Calu3 (cell line): ENCODE data around the gene SPINK14. TPM values are rescaled to one million over a fixed set of nuclear protein-coding genes. Genes with fewer than 3 reads are reported as not detected.

ENCODE experiments used
- Bru-seq: library from RNA; stranded (reverse); fragments of 400-500 nt; gene quantifications from one replicate; lab custom pipeline; 2021; lab: Mats Ljungman, UMichigan
- BruChase-seq, 2 experiments: library from RNA; stranded (reverse); fragments of 400-500 nt; gene quantifications; one replicate each; lab custom pipeline; 2021; lab: Mats Ljungman, UMichigan
- BruUV-seq: library from RNA; stranded (reverse); fragments of 400-500 nt; replicated peaks from 2 replicates; lab custom pipeline; 2021; lab: Mats Ljungman, UMichigan
- CTCF ChIA-PET: fragments of 300-600 bp; sonication (Branson Sonifier 250); formaldehyde crosslinking; loops from one replicate; lab custom pipeline; 2022; ENCODE audit warnings: antibody characterized with exemption; lab: Charles Lee
- DNase-seq: peaks from one replicate; pipeline ENCODE4 v3.0.0; 2022
- H3K27ac Mint-ChIP-seq: one replicate; pipeline ENCODE4 v1.8.0; 2022; ENCODE audit warnings: mixed read lengths; ENCODE audit not compliant: unreplicated experiment
- H3K27me3 Mint-ChIP-seq: one replicate; pipeline ENCODE4 v1.8.0; 2022; ENCODE audit warnings: mixed read lengths; ENCODE audit not compliant: unreplicated experiment
- H3K36me3 Mint-ChIP-seq: one replicate; pipeline ENCODE4 v1.8.0; 2022; ENCODE audit warnings: mild to moderate bottlenecking, moderate library complexity, mixed read lengths; ENCODE audit not compliant: insufficient read depth, unreplicated experiment
- H3K4me1 Mint-ChIP-seq: one replicate; pipeline ENCODE4 v1.8.0; 2022; ENCODE audit warnings: mild to moderate bottlenecking, low read depth, mixed read lengths; ENCODE audit not compliant: unreplicated experiment
- H3K4me3 Mint-ChIP-seq: one replicate; pipeline ENCODE4 v1.8.0; 2022; ENCODE audit warnings: mild to moderate bottlenecking, low read depth, moderate library complexity, mixed read lengths; ENCODE audit not compliant: unreplicated experiment
- H3K9me3 Mint-ChIP-seq: one replicate; pipeline ENCODE4 v1.8.0; 2022; ENCODE audit warnings: low read depth, mixed read lengths; ENCODE audit not compliant: unreplicated experiment
- intact Hi-C: fragments of 100-400 bp; cut with micrococcal nuclease; formaldehyde crosslinking; loops from one replicate; pipeline ENCODE4 v1.10.0; 2022; ENCODE audit not compliant: unreplicated experiment
- long read RNA-seq: library from polyadenylated mRNA; stranded (forward); transcript quantifications from one replicate; pipeline ENCODE4 v2.0.0, GENCODE V29; 2022
- total RNA-seq: library from RNA; stranded (reverse); gene quantifications from 2 replicates; pipeline ENCODE4 v1.2.3, GENCODE V29; 2022
- TF ChIP-seq, protein P1 (sequence below): fragments of 200-600 bp; IDR thresholded peaks from one replicate; pipeline ENCODE4 v1.8.0; 2022; ENCODE audit warnings: antibody characterized with exemption; ENCODE audit not compliant: unreplicated experiment

SPINK14 gene, protein sequence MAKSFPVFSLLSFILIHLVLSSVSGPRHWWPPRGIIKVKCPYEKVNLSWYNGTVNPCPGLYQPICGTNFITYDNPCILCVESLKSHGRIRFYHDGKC
- total RNA-seq (not detected in 2 replicates), Bru-seq, nascent RNA (not detected), BruChase-seq, experiment 1, labeled RNA remaining after a 6-hour chase (not detected), BruChase-seq, experiment 2, labeled RNA remaining after a 2-hour chase (not detected)
- long read RNA-seq: 0 reads

DNA sequence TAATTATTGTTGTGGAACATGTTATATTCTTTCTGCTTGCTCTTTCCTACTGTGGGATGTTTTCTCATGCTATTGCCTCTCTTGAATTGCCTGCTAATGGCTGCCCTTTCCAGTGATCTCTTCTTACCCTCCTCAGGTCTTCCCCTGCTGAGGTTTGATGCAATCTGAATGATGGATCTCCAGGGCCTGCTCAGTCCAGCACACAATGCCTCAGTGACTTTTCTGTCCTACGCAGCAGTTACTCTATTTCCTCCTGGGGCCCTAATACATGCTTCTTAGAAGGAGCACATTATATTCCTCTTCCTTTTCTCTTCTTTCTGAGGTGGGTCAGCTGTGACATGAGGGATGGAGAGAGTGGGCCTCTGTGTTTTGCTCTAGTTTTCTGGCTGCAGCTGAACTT lies at the start of gene SPINK14:
TSS of gene SPINK14 (plus strand) at position 301 of the 400 bp plus-strand sequence. CDS start 1,187 bp downstream, outside the sequence.
- no peaks in the 10 kb centered on the region for H3K27me3 Mint-ChIP-seq
- no peaks in the 10 kb centered on the region for H3K36me3 Mint-ChIP-seq
- DNase-seq: no peak
- no TSS peak for BruUV-seq
- intact Hi-C loops: no loop called here
- TF ChIP-seq, protein P1, sequence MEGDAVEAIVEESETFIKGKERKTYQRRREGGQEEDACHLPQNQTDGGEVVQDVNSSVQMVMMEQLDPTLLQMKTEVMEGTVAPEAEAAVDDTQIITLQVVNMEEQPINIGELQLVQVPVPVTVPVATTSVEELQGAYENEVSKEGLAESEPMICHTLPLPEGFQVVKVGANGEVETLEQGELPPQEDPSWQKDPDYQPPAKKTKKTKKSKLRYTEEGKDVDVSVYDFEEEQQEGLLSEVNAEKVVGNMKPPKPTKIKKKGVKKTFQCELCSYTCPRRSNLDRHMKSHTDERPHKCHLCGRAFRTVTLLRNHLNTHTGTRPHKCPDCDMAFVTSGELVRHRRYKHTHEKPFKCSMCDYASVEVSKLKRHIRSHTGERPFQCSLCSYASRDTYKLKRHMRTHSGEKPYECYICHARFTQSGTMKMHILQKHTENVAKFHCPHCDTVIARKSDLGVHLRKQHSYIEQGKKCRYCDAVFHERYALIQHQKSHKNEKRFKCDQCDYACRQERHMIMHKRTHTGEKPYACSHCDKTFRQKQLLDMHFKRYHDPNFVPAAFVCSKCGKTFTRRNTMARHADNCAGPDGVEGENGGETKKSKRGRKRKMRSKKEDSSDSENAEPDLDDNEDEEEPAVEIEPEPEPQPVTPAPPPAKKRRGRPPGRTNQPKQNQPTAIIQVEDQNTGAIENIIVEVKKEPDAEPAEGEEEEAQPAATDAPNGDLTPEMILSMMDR: no peak
- H3K4me1 Mint-ChIP-seq: no peaks in the 10 kb centered on the region
- no peak within 1 kb of the TSS for H3K4me3 Mint-ChIP-seq
- H3K27ac Mint-ChIP-seq: no peak within 1 kb of the TSS
- CTCF ChIA-PET: no interaction called here
- no peaks in the 10 kb centered on the region for H3K9me3 Mint-ChIP-seq

DNA sequence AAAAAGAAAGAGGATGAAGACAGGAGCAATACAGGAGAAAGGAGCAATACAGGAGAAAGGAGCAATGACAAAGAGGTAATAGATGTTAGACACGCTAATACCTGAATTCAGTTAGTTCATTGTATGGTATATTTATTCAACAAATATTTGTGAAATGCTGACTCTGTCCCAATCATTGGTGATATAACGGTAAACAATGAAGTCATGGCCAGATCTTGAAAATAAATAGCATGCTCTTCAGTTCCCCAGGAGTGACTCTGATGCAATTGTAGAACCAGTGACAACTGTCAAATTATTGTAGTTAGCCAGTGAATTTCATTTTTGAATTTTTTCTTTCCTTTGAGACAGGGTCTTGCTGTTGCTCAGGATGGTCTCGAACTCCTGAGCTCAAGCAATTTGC lies 48.0 kb upstream of the SPINK14 start:
- Mint-ChIP-seq H3K9me3 (no peaks in the 10 kb centered on the region), H3K27me3 (no peaks in the 10 kb centered on the region), H3K36me3 (no peaks in the 10 kb centered on the region), H3K27ac (no peak overlapping the region), H3K4me1 (no peaks in the 10 kb centered on the region), H3K4me3 (no peak overlapping the region)
- DNase-seq: no peak
- BruUV-seq: no TSS peak
- TF ChIP-seq, protein P1: no peak
- intact Hi-C loops: loop anchor here (10.0 kb wide), 1 partner anchor 496 kb away; no protein-coding TSS in a partner anchor
- CTCF ChIA-PET: interaction anchor here (0.6 kb wide), 1 partner anchor 233 kb away, joined by 4 read pairs; no protein-coding TSS in a partner anchor

DNA sequence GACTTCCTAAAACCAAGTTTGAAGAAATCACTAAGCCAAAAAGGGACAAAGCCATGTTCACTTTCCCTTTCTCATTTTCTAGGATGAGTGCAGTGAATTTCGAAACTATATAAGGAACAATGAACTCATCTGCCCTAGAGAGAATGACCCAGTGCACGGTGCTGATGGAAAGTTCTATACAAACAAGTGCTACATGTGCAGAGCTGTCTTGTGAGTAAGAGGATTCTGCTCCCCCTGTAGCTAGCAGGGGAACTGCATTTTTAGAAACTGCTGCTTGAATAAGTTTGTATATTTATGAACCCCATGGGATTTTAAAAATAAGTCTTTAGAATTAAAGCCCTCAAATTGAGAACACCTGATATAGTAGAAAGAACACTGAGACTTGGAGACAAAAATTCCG lies 42.7 kb upstream of the SPINK14 start:
- Mint-ChIP-seq H3K27me3 (no peaks in the 10 kb centered on the region), H3K4me3 (no peak overlapping the region), H3K36me3 (no peaks in the 10 kb centered on the region), H3K9me3 (no peaks in the 10 kb centered on the region), H3K27ac (no peak overlapping the region), H3K4me1 (peaks cover 4% of the 10 kb centered on the region)
- intact Hi-C loops: loop anchor here (10.0 kb wide), 1 partner anchor 501 kb away; no protein-coding TSS in a partner anchor
- DNase-seq: no peak
- CTCF ChIA-PET: no interaction called here
- no TSS peak for BruUV-seq
- TF ChIP-seq, protein P1: peak; percentile 52

DNA sequence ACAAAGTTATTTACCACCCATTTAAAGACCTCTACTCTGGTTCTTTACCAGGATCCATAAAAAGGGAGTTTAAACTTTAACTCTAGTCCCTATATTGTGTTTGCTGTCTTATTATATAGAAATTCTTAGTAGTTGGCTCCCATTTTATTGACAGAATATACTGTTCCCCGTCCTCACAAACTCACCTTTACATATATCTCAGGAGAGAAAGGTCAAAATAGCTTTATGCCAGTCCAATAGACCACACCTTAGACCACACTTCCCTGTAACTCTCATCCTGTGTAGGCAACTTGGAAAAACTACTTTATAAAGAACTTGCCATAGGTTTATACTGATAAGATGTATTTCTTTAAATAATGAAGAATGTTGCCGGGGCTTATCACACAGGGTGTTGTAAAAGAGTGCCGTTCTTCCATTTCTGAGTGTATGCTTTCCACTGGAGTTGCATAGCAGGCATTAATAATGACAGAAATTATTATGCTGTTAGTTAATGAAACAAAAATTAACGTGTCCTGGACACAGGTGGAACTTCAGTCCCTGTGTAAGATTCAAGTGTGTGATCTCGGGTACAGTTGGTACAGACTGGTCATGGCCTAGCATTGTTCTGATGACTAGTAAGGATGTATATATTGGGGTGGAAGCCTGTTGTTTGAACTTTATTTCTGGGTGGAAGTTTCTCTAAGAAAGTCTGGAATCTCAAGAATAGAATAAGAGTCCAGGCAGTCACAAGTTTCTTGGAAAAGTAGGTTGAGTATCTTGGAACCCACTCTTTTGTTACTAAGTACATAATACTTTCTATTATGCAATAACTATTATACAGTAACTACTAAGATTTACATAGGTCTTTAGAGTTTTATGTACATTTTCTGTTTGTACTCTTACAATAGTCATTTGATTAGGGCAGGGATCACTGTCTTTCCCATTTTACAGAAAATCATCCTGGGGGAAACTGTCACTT lies 33.0 kb upstream of the SPINK14 start:
- TF ChIP-seq, protein P1: no peak
- CTCF ChIA-PET: no interaction called here
- intact Hi-C loops: no loop called here
- Mint-ChIP-seq H3K4me3 (no peak overlapping the region), H3K4me1 (peaks cover 9% of the 10 kb centered on the region), H3K9me3 (no peaks in the 10 kb centered on the region), H3K36me3 (no peaks in the 10 kb centered on the region), H3K27me3 (no peaks in the 10 kb centered on the region), H3K27ac (no peak overlapping the region)
- no peak for DNase-seq
- BruUV-seq: no TSS peak
